HG03025 (cell line): ENCODE data around the gene PLCG1.
A peak's percentile ranks its signal among the peaks of the same experiment; 100 is the strongest.
"Not testable (repeated sequence)": the region's sequence is repeated elsewhere in the genome, so short reads cannot be mapped to it uniquely, and the experiment has no call there.

Experiments
- ATAC-seq: cut with Tn5 transposase; IDR thresholded peaks from one replicate; pipeline ENCODE4 v1.9.1; 2021; ENCODE audit warnings: mild to moderate bottlenecking, moderate library complexity; ENCODE audit not compliant: unreplicated experiment, low FRiP score

Gene PLCG1

GRCh38 chr20:41123631-41124030, 13.7 kb upstream of the PLCG1 start:
- no peak for ATAC-seq

DNA sequence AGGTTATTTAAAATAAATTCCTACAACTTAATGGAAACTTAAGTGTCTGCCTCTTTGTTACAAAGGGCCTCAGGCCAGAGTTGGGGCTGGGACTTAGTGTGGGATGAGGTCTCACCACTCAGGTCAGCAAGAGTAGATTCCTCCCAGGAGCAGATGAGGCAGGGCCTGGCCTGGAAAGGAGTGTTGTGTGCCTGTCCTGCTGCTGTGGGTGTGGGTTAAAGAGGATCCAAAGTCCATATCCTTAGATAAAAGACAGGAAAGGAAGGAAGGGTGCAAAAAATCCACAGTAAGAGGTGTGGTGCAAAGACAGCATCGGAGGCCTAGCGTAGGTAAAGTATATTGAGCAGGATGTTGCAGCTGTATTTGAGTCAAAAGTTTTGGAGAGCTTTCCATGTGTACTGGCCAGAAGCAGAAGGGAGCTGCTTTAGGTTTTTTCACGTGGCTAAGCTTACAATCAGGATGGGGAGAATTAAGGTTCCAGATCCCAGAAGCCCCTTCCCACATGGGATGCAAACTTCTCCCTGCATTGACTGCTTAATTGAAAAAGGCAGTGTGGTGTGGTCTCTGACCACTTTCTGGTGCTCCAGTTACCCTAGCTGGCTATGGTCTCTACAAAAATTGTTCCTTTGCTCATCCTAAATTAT, 12.8 kb upstream of the PLCG1 start:
- no peak for ATAC-seq

- ATAC-seq = no peak
Observed at GRCh38 chr20:41125530-41126457, 11.5 kb upstream of the PLCG1 start.

DNA sequence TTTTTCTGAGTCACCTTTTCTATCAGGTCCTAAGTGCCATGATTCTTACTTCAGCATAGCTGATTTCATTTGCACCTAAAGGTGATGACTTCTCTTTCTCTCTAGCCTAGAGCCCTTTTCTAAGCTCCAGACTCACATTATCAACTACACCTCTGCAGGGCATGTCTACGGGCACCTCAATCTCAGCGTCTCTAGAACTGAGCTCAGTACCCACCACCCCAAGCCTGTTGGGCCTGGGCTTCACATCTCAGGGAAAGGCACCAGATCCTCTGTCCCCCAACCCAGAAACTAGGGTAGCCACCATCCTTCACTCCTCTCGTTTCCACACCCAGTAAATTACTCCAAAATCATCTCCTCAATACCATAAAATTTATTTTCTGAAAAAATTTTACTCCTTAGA, 10.6 kb upstream of the PLCG1 start:
- no peak for ATAC-seq

- not testable (repeated sequence) for ATAC-seq
Observed at GRCh38 chr20:41128317-41128716, 9.0 kb upstream of the PLCG1 start.

DNA sequence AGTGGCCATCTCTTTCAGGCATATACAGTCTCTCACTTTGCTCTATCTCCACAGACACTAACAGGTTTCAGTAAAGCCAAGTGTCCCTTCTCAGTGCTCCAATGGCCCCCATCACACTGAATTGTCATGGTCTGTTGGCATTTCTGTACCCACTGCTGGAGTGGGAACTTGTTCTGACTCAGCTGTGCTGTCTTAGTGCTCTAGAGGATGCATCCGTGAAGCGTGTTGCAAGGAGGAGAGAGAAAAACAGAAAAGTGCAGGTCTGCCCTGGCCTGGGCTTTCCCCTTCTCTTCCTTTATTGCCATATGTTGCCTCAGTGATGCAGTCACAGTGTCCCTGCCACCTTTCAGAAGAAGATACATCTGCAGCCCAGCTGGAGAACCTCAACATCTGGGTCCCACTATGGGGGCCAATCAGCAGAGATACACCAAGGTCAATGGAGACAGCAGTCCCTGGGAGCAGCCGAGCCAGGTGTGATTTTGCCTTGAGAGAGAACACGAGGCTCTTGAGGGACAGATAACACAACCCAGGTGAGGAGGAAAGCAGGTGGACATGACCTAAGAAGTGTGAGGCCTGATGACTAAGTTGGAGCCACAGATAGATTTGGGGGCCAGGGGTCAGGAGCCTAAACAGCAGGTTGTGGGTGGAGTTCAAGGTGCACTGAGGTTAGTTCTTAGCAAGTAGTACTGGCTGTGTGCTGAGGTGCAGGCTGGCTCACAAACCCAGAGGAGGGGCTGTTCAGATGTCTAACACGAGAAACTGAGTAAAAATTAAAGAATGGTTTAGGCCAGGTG, 5.6 kb upstream of the PLCG1 start:
- ATAC-seq = no peak

- not testable (repeated sequence) for ATAC-seq
Observed at GRCh38 chr20:41132388-41132775, 5.0 kb upstream of the PLCG1 start.

DNA sequence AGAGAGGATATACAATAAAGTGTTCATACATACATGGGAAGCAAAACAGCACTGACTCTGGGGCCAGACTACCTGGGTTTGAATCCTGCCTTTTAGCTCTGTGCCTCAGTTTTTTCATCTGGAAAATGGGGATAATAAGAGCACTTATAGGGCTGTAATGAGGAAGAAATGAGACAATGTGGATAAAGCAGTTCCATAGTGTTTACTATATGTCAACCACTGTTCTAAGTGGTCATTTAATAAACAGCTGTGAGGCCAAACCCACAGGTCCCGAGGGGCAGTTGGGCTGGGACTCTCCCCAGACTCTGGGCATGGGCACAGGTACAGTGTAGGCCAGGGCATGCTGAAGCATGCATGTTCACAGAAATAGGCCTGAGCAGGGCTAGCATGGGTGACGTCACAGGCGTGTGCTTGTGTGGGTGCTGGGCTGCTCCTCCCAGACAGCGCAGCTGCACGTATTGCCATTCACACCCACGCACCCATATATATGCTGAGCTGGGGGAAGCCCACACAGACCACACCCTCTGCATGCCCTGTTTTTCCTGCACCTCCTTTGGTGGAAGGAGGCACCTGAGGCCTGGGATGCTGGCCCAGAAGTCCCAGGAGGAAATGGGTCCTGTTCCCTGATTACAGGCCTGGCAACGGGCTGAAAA, 3.5 kb upstream of the PLCG1 start:
- ATAC-seq = no peak

DNA sequence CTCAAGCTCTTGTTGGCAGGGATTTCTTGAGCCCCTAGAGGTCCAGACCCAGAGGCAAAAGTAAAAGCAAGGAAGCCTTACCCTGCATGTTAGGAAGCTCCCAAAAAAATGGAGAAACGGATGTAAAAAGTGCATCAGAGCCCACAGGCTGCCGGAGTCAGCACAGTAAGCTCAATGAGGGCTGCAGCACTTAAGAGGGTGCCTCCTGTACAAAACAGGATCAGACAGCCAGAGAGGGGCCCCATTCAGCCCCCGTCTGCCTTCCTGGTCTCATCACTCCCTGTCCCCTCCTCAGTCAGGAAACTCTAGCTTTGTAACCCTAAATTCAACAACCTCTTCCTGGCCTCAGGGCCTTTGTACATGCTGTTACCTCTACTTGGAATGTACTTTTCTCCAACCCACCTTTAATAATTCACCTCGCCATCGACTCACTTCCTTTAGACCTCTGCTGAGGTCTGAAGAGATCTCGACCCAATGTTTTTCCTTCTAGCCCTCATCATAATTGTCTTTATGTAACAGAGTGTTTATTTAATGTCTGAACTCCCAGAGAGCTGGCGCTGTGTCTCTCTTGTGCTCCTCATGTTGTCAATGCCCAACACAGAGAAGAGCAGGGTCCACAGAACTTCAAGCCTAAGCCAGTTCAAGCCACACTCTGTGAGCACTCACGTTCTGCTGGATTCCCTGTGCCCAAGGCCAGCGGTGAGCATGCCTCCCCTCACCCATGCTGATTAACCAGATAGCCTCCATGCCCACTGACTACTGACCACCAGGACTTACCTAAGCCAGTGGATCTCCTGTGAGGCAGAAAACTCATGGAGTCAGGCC, 2.8 kb upstream of the PLCG1 start:
- no peak for ATAC-seq

DNA sequence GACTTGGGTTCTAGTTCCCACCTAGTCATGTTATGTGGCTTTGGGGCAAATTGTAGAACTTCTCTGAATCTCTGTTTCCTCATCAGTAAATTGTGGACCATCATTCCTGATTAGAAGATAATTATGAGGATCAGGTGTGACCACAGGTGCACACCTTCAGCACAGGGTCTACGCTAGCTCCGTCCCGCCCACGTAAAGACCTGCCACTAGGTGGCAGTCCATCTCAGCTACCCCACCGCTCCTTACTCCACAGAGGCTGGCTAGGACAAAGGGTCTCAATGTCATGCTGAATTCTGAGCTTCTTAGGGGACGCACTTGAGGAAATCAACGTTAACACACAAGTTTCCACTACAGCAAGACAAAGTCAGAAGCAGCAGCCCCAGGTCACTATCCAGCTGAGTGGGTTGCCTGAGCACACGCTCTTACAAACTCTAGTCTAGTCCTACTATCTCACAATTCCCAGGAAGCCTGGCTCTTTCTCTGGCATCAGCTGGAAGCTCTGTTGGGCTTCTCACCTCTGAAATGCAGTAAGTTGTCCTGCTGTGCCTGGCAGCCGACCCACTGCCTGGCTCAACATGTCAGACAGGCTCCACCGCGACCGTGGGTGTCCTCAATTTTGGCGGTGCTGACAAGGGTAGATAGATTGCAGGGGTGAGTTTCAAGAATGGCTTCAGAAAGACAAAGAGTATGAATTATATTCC, 2.0 kb upstream of the PLCG1 start:
- no peak for ATAC-seq

GRCh38 chr20:41135888-41136679, 1.3 kb upstream of the PLCG1 start:
- no peak for ATAC-seq

- peak; percentile 10 for ATAC-seq
Observed at GRCh38 chr20:41137614-41138474, 501 bp downstream of the PLCG1 start.

DNA sequence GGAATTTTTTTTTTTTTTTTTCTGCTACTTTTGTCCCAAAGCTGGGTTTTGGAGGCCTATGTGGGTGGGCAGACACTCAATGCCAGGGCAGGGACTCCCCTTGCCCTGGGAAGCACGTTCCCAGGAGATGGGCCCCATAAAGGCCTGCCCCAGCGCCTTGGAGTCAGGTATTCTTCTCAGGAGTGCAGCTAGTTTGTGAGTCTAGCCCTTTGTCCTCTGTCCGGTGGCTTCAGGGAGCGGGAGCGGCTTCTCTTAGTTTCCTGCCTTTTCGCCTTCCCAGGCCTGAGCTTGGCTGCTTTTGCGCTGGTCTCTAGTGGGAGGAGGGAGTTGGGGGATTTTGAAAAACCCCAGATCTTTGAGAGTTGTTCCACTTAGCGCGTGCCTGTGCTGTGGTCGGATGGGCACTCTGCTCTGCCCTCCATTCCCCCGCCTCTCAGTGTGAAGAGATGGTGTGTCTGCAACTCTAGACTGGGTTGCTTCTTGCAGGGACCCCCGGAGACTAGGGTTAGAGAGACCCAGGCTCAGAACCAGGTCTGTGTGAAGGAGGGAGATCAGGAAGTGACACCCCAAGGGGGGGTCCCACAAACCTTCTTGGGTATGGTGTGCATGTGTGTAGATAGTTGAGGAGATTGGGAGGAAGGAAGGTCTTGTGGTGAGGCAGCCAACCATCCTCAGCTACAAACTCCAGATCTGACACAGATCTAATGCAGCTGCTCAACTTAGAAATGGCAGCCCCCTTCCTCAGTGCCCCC, 1.3 kb downstream of the PLCG1 start:
- ATAC-seq = no peak

- ATAC-seq = no peak
Observed at GRCh38 chr20:41139227-41140093, 2.1 kb downstream of the PLCG1 start.

DNA sequence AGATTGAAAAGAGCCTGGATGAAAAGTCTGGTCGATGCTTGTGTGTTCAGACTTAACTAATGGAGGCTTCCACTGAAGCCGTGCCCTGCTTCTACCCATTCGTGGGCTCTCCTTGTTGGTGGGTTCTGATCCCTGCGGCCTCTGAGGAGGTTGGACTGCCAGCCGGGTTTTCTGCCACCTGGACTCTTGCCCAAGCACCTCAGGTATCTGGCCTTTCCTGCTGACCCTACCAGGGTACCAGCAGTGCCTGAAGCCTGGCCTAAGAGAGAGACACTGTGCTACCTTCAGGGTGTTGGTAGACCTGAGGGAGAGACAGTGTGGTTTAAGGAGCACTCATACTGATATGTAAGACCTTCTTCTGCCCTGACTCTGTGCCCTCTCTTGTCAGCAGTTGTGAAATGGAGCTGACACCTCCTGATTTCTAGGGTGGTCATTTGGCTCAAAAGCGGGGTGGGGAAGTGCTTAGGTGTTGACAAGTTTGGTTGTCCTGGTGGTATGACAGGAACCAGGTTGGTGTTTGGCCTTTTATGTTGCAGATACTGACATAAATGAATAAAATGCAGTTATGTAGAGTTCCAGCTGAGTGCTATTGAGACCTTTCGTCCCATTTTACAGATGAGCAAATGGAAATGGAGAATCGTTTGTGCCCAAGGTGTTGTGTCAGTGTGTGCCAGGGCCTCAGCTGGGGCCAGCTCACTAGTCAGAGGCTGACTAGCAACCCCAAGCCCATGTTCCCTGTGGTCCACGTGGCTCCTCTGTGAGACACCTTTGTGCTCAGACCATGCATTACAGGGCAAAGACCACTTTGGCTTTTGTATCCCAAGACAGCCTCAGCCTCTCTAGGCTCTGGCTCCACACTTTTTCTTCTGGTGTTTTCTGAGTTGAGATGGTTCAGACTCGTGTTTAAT, 3.1 kb downstream of the PLCG1 start:
- ATAC-seq = no peak
